LHCN-M2 (cell line): Measurements from ENCODE around the gene KY. TPM values are rescaled to one million over a fixed set of nuclear protein-coding genes. Genes with fewer than 3 reads are reported as not detected.
"Not testable (repeated sequence)": the region's sequence is repeated elsewhere in the genome, so short reads cannot be mapped to it uniquely, and the experiment has no call there.

ENCODE experiments used
- DNase-seq: peaks from one replicate; pipeline ENCODE4 v3.0.0-alpha.2; 2012; ENCODE audit warnings: low read depth
- total RNA-seq: library from RNA; depleted of rRNA; stranded (reverse); fragments of >200 nt; gene quantifications from 2 replicates; pipeline ENCODE4 v1.2.3, GENCODE V29; 2014

The KY gene
- total RNA-seq, 1 experiment from 2014 or later = not detected

DNA sequence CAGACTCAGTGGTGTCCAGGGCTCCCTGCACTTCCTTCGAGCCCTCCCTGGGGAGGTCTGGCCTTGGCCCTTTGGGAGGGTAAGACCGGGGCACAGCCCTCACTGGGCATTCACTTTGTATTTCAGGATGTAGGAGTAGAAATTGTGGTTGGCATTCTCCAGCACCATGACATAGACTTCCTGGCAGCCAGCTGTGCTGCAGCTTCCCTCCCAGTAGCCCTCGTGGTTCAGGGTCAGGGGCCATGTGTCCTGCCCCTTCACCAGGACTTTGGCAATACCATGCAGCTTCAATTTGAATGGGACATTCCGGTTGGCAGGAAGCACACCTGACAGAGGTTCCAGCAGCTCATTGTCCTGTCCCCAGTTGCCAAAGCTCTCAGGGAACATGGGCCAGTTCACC, 47.3 kb downstream of the KY start:
- no peak for DNase-seq

DNA sequence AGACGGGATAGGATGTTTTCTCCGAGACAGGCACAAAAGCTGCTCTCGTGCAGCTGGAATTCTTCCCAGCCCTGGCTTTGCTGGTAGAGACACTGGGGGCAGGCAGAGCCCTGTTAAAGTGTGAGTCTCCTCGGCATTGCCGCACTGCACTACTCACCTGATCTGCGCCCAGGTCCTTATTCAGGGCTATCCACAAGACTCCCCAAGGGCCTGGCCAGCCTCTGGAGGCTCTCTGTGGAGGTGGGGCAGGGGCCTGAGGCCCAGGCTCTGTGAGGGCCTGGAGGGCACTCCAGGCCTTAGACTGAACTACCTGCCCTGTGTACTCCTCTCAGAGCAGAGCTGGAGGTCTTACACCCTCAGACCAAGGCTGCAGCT, 48.4 kb downstream of the KY start:
- no peak for DNase-seq

DNA sequence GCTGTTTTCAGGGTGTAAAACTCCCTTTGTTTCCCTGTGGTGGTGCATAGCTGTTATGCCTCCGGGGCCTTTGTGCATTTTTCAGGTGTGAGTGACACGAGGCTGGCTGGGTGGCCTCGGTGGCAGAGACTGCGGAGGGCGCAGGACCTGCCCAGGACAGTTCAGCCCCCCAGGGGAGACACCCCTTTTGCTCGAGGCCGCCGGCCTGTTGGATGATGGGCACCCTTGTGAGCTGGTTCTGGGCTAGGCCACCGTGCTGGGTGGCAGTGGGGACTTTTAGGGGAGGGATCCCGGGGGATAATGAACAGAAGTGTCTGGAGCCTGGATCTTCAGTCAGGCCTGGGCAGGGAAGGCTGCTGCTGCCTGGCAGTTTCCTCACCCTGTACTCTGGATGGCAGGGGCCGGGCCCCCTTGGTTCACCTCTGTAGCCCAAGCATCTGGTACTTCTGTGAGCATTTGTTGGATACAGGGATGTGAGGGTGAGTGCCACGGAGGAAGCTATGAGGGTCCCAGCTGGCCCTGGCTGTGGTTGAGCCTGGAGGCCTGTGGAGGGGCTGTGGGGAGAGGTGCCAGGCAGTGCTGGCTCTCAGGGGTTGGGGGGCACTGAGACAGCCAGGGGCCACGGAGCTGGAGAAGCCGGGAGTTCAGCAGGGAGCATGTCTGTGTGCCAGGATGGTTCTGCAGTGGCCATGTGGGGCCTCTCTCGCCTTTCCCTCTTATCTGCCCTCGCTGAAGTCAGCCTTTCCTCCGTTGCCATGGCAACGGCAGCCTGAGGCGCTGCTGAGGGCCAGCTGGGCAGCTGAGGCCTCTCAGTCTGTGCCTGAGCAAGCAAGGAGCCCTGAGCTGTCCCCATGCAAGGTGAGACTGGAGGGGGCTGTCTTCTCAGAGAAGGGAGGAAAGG, 49.0 kb downstream of the KY start:
- DNase-seq = peak; percentile 13

DNA sequence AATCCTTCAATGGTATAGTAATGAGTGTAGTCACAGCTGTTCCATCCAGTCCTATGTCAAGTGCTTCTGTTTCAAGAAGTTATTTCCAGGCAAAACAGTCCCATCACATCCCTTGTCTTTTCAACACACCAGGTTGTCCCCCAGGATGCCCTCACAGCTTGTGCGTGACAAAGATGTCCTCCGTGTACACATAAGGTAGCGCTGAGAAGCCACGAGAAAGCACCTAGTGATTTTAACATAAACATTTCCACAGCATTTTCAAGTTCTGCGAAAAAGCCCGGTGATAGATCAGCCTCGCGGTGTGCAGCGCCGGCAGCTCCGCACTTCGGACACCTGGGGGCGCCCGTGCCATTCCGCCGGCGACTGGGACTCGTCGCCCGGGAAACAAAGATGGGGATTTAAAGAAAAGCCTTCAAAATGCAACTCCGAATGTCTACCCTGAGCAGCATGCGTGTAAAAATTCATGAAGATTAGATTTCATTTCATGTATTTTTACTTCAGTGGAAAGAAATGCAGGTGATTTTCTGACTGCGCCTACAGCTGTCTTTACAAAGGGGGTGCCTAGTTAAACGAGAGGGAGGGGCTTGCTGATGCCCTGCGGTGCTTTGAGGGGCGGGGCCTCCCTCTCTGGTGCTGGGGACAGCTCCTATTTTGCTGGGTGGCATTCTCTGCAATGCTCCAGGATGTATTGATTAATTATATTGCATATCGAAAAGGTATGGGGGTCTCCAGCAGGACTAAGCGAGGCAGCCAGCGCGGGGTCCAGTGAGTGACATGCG, 49.9 kb downstream of the KY start:
- DNase-seq = peak; percentile 56

DNA sequence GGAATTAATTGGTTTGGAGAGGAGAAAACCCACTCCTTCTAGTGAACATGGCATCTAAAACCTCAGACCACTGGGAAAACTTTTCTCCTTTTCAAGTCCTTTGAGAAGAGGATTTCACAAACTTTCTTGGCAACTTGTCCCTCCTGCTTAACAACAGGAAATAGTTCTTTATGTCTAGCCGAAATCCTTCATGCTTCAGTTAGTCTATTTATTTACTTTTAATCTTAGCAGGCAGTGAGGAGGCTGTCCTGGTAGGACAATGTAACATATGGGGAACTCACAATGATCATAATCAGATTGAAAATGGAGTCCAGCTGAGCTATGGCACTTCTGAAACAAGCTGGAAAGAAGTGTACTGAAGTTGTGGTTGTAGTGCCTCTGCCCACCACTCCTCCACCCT, 50.6 kb downstream of the KY start:
- DNase-seq = no peak

GRCh38 chr3:134598763-134599545, 51.9 kb downstream of the KY start:
- no peak for DNase-seq

GRCh38 chr3:134597390-134597970, 53.3 kb downstream of the KY start:
- DNase-seq = no peak

- not testable (repeated sequence) for DNase-seq
These were observed 55.8 kb downstream of the KY start for GRCh38 chr3:134594986-134595385.

- DNase-seq = peak; percentile 62
These were observed 56.5 kb downstream of the KY start for GRCh38 chr3:134594331-134594741.

- DNase-seq = no peak
These were observed 58.0 kb downstream of the KY start for GRCh38 chr3:134592806-134593205.

GRCh38 chr3:134590766-134591165, 60.1 kb downstream of the KY start:
- peak; percentile 14 for DNase-seq

GRCh38 chr3:134579141-134579665, 71.6 kb downstream of the KY start:
- no peak for DNase-seq

DNA sequence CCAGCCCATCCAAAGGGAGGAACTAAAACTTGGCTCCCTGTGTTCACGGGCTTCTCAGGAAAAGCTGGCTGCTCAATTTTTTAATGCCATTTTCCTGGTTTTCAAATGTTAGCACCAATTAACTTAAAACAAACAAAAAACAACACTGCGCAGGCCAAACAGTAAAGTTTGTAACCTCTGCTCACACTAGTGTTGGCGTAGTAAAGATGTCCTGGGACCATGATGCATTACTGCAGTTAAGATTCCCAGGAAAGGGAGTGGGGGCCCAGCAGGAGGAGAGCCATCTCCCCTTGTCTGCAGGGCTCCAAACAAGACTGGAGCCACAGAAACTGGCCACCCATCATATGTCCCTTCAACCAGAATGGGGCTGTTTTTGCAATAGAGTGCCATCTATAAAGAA, 74.0 kb downstream of the KY start:
- DNase-seq = no peak

- no peak for DNase-seq
These were observed 74.4 kb downstream of the KY start for GRCh38 chr3:134576426-134576825.

GRCh38 chr3:134569899-134570298, 80.9 kb downstream of the KY start:
- not testable (repeated sequence) for DNase-seq

GRCh38 chr3:134568790-134569189, 82.0 kb downstream of the KY start:
- DNase-seq = no peak

DNA sequence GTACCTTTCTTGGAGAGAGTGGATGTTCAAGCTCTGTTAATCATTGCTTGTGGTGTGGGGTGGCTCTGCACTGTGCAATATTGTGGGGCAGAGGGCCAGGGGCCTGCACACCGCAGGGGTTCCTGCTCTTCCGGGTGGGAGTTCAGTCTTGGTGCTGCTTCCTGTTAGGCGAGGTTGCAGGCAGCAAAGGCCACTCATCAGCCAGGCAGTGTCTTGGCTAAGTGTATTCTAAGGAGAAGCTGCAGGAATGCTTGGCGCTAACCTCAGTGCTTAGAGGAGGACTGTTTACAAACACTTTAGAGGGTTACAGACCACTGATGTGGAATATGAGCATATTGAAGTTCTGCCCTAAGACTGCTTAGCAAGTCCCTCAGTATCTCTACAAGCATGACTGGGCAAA, 83.2 kb downstream of the KY start:
- DNase-seq = no peak

DNA sequence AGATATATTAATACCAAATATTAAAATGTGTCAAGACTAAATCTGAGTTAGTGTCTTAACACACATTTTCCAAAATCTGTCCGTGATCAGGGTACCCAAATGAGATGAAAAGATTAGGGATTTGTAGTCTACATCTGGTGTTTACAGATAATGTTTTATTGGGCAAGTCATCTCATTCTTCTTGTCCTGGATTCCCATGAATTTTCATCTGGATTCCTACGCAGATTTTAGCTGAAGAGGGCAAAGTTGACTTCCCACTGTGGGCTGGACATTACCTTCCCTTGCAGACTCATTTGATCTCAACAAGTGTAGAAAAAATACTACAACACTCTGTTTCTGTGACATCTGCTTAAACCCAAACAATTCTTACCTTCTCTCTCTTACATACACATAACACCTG, 85.8 kb downstream of the KY start:
- DNase-seq = no peak

- no peak for DNase-seq
These were observed 87.2 kb downstream of the KY start for GRCh38 chr3:134563601-134564000.

DNA sequence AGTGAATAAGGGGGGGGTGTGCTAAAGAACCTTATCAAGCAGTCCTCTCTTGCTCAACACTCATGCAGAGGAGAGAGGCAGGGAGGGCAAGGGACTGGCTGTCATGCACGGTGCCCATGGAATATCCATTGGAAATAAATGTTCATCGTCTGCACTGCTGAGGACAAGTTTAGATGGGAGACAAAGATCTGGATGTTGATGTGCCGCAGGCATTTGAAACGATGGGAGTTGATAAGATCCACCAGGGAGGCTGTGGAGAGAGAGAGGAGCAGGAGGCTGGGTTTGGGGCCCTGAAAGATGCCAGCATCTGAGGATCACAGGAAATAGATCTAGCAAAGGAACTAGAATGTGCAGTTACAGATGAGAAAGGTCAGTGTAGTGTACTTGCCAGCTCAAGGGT, 88.8 kb downstream of the KY start:
- no peak for DNase-seq

DNA sequence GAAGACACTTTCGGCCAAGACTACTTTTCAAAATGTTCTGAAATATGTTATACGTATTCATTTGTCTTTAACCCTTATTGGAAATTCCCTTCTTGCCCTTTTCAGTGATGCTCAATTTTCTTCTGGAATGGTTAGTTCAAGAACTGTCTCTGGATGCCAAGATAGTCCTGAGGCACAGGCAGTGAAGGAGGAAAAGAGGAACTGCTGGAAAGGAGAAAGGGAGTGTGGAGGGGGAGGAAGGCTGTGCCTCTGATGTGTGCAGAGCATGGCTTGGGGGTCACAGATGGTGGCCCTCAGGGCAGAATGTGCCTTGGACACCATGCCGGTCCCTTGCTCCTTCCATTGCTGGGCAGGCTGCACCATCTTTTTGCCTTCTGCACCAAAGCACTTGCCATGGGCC, 91.2 kb downstream of the KY start:
- DNase-seq = no peak
